ENCODE data around the gene RPH3AL.

RPH3AL gene

DNA sequence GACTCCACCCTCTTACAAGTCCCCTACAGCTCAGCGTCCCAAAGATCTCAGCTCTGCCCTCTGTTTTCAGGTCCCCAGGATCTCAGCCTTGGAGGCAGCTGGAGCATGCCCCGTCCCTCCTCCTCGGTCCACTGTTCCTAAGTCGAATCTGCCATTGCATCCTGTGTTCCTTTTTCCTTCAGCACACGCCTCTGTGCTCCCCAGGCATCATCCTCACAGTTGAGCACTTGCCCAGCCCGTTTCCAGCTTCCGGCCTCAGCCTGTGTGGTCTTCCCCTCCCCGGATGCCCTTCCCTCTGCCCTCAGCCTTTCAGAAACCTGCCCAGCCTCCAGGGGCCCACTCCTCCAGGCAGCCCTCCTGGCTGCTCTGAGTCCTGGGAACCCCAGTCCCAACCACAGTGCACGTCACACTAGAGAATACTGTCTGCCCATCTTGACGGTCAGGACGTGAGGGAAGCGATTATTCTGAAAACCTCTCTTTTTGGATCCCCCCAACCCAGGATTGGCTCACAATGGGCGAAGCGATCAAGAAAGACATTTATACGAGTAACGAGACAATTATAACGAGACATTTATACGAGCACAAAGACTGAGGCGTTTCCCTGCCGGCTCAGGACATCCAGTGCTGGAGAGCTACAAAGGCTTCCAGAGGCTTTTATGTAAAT, 41.4 kb downstream of the RPH3AL start:
- TF ChIP-seq GATA3 (IDR thresholded peaks at IDR 0.05; ENCODE audit: low read depth, low read length) (no peak), GATA2 (IDR thresholded peaks at IDR 0.05; ENCODE audit: low read depth, low read length) (no peak)

DNA sequence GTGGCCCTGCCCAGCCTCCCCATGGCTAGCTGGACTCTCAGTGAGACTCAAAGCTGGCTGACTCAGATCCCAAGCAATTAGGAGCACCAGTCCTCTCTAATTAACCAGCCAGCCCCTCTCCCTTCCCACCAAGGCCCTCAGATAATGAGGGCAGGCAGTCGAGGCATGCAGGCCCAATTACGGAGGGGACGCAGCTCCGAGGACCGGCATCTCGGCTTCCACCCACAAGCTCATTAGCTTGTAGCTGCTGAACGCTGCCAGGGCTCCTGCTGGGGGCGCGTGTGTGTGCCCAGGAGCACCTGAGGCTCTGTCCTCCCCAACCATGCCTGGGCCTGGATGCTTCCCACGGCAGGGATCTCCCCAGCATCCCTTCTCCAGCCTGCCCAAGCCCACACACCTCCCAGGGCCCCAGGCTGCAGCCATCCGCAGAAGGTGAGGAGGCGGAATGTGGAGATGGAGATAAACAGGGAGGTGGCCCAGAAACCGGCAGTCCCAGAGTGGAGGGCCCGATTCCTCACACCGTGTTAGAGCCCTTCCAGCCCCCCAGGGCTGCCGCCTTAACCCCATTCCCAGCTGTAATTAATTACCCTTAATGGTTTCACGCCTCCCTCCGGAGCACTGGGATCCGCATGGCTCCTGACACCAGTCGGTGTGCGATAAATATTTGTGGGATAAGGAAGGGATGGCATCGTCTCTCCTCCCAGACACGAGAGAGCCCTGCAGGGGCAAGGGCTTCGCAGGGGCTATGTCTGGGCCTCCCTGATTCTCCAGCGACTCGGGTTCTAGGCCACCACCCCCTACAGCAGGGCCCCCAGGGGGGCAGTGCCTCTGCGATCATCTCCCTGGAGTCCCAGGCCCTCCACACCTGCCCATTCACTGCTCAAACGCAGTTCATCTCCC, 42.2 kb downstream of the RPH3AL start:
- TF ChIP-seq GATA2 (IDR thresholded peaks at IDR 0.05; ENCODE audit: low read depth, low read length) (no peak), GATA3 (IDR thresholded peaks at IDR 0.05; ENCODE audit: low read depth, low read length) (no peak)

DNA sequence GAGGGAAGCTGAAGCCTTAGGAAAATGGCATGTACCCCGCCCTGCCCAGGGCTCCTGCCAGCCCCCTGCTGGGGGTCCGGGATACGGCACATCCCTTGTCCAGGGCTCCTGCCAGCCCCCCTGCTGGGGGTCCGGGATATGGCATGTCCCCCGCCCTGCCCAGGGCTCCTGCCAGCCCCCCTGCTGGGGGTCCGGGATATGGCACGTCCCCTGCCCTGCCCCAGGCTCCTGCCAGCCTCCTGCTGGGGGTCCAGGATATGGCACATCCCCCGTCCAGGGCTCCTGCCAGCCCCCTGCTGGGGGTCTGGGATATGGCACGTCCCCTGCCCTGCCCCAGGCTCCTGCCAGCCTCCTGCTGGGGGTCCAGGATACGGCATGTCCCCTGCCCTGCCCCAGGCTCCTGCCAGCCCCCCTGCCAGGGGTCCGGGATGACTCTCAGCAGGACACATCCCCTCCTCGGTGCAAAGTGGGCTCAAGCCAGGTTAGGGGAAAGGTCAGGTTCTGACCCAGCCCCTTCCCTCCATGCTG, 43.2 kb downstream of the RPH3AL start:
- TF ChIP-seq GATA3 (IDR thresholded peaks at IDR 0.05; ENCODE audit: low read depth, low read length) (no peak), GATA2 (IDR thresholded peaks at IDR 0.05; ENCODE audit: low read depth, low read length) (no peak)

DNA sequence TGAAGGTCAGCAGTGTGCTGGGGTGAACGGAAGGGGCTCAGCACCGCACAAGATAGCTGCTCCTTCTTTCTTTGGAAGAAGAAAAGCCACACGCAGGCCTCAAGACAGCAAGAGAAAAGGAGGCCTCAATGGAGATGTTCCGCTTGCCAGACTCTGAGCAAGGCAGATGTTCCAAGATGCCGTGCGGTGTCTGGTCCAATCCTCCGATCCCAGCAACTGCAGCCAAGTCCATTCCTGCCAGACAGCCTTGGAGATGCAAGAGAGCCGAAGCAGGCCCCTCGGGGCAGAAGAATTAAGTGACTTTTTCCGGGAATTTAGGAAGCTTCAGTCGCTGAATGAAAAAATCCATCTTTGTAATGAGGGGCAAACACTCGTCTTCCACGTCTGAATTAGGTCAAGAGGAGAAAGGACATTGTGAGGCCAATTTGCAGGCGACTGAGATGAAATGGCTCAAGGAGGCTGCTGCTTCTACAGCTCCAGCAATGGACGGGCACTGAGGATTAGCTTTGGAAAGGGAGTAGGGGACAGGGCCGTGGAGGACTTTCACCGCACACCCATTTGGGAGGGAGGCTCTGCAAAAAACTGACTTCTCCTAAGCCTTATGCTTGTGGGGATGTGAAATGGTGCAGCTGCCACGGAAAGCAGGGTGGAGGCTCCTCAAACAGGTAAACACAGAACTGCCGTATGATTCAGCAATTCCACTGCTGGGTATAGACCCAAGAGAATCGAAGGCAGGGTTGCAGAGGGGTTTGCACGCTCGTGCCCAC, 44.7 kb downstream of the RPH3AL start:
- TF ChIP-seq GATA3 (IDR thresholded peaks at IDR 0.05; ENCODE audit: low read depth, low read length) (no peak), GATA2 (IDR thresholded peaks at IDR 0.05; ENCODE audit: low read depth, low read length) (no peak)

DNA sequence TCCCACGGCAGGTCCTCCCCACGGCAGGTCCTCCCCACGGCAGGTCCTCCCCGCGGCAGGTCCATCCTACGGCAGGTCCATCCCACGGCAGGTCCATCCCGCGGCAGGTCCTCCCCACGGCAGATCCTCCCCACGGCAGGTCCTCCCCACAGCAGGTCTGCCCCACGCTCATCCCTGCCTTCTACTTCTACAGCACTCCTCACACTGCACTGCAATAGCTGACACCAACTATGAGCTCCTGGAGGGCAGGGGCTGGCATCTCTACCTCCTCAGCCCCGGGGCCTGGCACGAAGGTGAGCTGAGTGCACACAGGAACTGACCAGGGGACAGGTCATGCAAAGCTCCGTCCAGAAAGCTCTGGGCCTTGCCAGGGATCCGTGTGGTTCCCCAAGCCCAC, 45.3 kb downstream of the RPH3AL start:
- TF ChIP-seq GATA3 (IDR thresholded peaks at IDR 0.05; ENCODE audit: low read depth, low read length) (no peak), GATA2 (IDR thresholded peaks at IDR 0.05; ENCODE audit: low read depth, low read length) (no peak)

DNA sequence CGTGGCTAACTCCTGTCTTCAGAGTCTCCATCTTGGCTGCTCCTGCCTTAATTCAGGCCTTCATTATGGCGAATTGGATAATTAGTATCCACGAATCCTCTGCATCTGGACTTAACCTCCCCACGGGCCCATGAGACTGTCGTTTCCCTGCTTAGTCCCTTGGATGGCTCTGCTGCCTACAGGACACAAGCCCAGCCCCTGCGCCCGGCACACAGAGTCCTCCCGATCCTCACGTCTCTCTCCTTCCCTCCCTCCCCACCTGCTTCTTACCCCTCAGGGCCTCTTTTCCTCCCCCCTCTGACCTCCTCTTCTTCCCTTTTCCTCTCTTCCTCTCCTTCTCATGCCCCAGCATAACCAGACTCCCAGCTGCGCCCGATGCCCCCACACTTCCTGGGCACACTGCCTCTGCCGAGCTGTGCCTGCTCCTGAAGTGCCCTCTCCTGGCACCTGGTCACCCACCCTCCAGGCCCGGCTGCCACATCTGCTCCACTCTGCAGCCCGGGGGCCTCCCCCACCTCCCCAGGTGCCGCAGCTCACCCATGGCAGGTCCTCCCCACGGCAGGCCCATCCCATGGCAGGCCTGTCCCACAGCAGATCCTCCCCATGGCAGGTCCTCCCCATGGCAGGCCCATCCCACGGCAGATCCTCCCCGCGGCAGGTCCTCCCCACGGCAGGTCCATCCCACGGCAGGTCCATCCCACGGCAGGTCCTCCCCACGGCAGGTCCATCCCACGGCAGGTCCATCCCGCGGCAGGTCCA, 45.9 kb downstream of the RPH3AL start:
- no peak for TF ChIP-seq GATA3 (IDR thresholded peaks at IDR 0.05; ENCODE audit: low read depth, low read length)
- no peak for TF ChIP-seq GATA2 (IDR thresholded peaks at IDR 0.05; ENCODE audit: low read depth, low read length)

DNA sequence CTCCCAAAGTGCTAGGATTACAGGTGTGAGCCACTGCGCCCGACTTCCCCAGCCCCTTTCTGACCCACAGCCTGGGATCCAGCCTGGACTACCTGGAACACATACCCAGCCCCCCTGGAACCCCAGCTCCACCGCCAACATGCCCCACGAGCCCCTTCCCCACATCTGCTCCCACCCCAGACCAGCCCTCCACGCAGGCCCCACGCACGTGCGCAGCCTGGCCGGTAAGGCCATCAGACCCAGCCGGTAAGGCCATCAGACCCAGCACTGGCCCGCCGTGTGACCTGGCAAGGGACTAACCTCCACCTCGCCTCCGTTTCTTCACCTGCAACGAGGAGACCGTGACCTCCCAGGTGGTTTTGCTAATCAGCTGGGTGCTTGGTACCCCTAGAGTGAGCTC, 46.5 kb downstream of the RPH3AL start:
- TF ChIP-seq GATA3 (IDR thresholded peaks at IDR 0.05; ENCODE audit: low read depth, low read length), result no peak
- TF ChIP-seq GATA2 (IDR thresholded peaks at IDR 0.05; ENCODE audit: low read depth, low read length), result no peak

DNA sequence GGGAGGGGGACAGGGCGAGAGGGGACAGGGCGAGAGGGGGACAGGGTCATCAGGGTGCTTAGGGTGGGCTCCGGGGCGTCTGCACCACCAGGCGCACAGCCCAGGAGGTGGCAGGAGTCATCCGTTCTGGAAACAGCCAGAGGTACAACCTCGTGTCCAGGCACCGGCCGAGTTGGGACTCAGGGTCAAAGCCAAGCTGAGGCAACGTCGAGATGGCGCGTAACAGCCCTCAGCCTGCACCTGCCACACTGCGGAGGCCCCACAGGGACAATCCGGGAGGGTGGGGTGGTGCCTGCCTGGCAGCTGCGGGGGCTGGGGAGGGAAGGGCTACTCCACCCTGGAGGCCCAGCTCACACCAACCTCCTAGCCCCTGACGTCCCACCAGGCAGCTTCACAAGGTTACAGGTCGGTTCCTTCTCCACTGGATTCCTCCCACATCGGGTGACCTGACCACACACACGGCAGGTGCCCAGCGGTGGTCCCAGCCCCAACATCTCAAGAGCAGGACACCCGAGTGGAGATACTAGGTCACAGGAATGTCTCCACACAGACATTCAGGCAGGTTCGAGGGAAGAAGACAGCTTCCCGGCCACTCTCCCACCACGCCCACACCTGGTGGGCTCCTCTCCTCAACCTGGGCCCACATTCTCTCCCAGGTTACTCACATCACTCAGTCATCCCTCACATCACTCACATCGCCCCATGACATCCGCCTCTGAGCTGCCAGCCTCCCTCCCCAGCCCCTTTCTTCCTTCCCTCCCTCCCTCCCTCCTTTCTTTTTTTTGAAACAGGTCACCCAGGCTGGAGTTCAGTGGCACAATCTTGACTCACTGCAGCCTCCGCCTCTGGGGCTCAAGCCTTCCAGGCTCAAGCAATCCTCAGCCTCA, 47.3 kb downstream of the RPH3AL start:
- TF ChIP-seq GATA2 (IDR thresholded peaks at IDR 0.05; ENCODE audit: low read depth, low read length), result no peak
- no peak for TF ChIP-seq GATA3 (IDR thresholded peaks at IDR 0.05; ENCODE audit: low read depth, low read length)

DNA sequence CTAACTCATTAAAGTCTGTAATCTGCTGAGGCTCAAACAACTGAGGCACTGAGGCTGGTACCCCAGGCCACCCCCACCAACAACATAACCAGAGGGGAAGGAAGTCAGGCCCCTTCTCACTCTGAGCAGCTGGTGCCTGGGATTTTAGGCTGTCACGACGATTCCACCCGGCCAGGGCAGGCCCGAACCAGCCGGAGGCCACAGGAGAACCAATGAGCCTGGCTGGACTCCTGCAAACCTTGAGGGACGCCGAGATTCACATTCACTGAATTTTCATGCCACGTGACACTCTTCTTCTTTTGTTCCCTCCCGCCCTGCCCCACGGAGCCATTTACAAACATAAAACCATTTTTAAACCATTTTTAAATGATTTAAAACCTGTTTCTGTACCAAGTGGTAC, 48.1 kb downstream of the RPH3AL start:
- TF ChIP-seq GATA3 (IDR thresholded peaks at IDR 0.05; ENCODE audit: low read depth, low read length), result no peak
- TF ChIP-seq GATA2 (IDR thresholded peaks at IDR 0.05; ENCODE audit: low read depth, low read length), result no peak

DNA sequence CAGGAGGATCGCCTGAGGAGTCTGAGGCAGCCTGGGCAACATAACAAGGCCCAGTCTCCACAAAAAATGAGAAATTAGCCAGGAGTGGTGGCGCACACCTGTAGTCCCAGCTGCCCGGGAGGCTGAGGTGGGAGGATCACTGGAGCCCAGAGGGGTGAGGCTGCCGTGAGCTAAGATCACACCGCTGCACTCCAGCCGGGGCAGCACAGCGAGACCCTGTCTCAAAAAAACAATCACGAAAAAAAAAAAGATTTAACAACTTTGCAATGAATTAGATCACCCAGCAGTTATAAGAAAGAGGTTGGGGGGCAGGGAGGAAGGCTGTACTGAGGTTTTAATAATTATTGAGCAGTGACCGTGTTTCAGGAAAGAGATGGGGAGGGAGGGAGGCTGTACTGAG, 49.4 kb downstream of the RPH3AL start:
- TF ChIP-seq GATA3 (IDR thresholded peaks at IDR 0.05; ENCODE audit: low read depth, low read length) (no peak), GATA2 (IDR thresholded peaks at IDR 0.05; ENCODE audit: low read depth, low read length) (no peak)

DNA sequence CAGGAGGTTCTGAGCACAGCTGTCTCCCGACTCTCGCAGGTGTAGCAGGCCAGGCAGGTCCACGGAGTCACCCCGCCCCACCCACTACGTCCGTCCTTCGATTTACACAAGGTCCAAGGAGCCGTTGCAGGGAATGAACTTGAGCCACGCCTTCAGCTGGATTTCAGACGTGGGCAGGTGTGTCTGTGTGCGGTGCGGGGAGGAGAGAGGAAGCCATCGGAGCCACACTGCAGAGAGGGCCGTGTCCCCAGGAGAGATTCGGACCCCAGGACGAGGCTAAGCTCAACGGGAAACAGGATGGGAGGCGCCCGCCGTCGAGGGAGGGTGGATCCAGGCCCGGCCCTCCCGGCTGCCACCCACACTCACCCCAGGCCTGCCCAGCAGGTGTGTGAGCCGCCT, 50.3 kb downstream of the RPH3AL start:
- TF ChIP-seq GATA2 (IDR thresholded peaks at IDR 0.05; ENCODE audit: low read depth, low read length), result no peak
- no peak for TF ChIP-seq GATA3 (IDR thresholded peaks at IDR 0.05; ENCODE audit: low read depth, low read length)

DNA sequence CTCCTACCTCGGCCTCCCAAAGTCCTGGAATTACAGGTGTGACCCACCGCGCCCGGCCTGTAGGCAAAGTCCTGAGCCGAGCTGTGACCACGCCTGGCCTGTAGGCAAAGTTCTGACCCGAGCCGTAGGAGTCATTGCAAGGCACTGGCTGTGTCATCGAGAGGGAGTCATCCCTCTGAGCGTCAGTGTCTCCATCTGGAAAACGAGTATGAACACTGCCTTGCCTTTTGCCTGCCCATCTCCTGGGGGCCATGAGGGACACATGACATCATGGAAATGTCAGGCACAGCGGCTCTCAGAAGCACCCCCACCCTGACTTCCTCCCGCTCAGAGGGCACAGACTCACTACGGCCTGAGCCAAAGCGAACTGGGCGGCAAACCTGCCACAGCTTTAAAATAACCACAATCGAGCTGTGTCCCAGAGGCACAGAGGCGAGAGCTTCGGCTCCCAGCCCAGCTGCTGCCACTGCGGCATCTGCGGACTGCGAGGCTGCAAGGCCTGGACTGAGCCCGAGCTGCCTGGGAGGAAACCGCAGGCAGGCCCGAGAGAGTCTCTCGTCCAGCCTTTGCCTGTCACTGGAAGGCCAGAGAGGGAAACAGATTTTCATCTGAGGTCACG, 50.8 kb downstream of the RPH3AL start:
- TF ChIP-seq GATA3 (IDR thresholded peaks at IDR 0.05; ENCODE audit: low read depth, low read length) (no peak), GATA2 (IDR thresholded peaks at IDR 0.05; ENCODE audit: low read depth, low read length) (no peak)

Data from SH-SY5Y (cell line).